Caco-2 (cell line): ENCODE data around the gene ARHGAP25. TPM values are rescaled to one million over a fixed set of nuclear protein-coding genes. Genes with fewer than 3 reads are reported as not detected.

Experiments
- BruUV-seq: library from RNA; stranded (reverse); fragments of 400-500 nt; replicated peaks from 2 replicates; lab custom pipeline; 2021; lab: Mats Ljungman, UMichigan
- CTCF ChIA-PET: fragments of 300-600 bp; sonication (Branson Sonifier 250); formaldehyde crosslinking; loops from one replicate; lab custom pipeline; 2022; ENCODE audit warnings: antibody characterized with exemption; lab: Charles Lee
- POLR2A ChIA-PET: fragments of 300-600 bp; sonication (Branson Sonifier 250); formaldehyde crosslinking; loops from one replicate; lab custom pipeline; 2022; ENCODE audit warnings: antibody characterized with exemption; lab: Charles Lee
- DNase-seq, 2 experiments: peaks; one replicate each; pipeline versions ENCODE4 v3.0.0 to v3.0.0-alpha.2; 2020 to 2022
- H3K27me3 ChIP-seq: replicated peaks from 2 replicates; pipeline ENCODE4 v1.6.0; 2011; ENCODE audit warnings: low read length; ENCODE audit not compliant: control insufficient read depth, insufficient read depth
- H3K36me3 ChIP-seq: 2 replicates; pipeline ENCODE4 v1.5.1; 2011; ENCODE audit warnings: low read length; ENCODE audit not compliant: control insufficient read depth, insufficient read depth
- H3K4me1 ChIP-seq: fragments of 250-450 bp; sonication (Bioruptor Pico); 2 replicates; pipeline ENCODE4 v1.5.1; 2020; ENCODE audit warnings: mild to moderate bottlenecking
- H3K4me3 ChIP-seq: 2 replicates; pipeline ENCODE4 v1.5.1; 2011; ENCODE audit warnings: low read depth, mild to moderate bottlenecking, control low read depth, low read length
- H3K9me3 ChIP-seq: fragments of 250-450 bp; sonication (Bioruptor Pico); 2 replicates; pipeline ENCODE4 v1.5.1; 2020; ENCODE audit warnings: mild to moderate bottlenecking, moderate library complexity
- H3K27ac Mint-ChIP-seq: one replicate; pipeline ENCODE4 v1.8.0; 2022; ENCODE audit warnings: mixed read lengths; ENCODE audit not compliant: unreplicated experiment
- H3K27me3 Mint-ChIP-seq: one replicate; pipeline ENCODE4 v1.8.0; 2022; ENCODE audit warnings: mixed read lengths; ENCODE audit not compliant: insufficient read depth, unreplicated experiment
- H3K36me3 Mint-ChIP-seq: one replicate; pipeline ENCODE4 v1.8.0; 2022; ENCODE audit warnings: mild to moderate bottlenecking, mixed read lengths; ENCODE audit not compliant: insufficient read depth, unreplicated experiment
- H3K4me1 Mint-ChIP-seq: one replicate; pipeline ENCODE4 v1.8.0; 2022; ENCODE audit warnings: low read depth, mixed read lengths; ENCODE audit not compliant: unreplicated experiment
- H3K4me3 Mint-ChIP-seq: one replicate; pipeline ENCODE4 v1.8.0; 2022; ENCODE audit warnings: mild to moderate bottlenecking, moderate library complexity, mixed read lengths; ENCODE audit not compliant: unreplicated experiment
- H3K9me3 Mint-ChIP-seq: one replicate; pipeline ENCODE4 v1.8.0; 2022; ENCODE audit warnings: mixed read lengths; ENCODE audit not compliant: unreplicated experiment
- intact Hi-C: fragments of 100-400 bp; cut with micrococcal nuclease; formaldehyde crosslinking; loops from one replicate; pipeline ENCODE4 v1.10.0; 2022; ENCODE audit not compliant: unreplicated experiment
- total RNA-seq: library from RNA; stranded (reverse); gene quantifications from 2 replicates; pipeline ENCODE4 v1.2.3, GENCODE V29; 2022
- TF ChIP-seq, protein P1 (sequence below), 2 experiments: fragments of 200-600 bp in 1 of 2; IDR thresholded peaks; 1 replicate in 1 of 2; 2 replicates in 1 of 2; pipeline versions ENCODE4 v1.5.1 to v1.8.0; 2011 to 2022; ENCODE audit warnings: antibody characterized with exemption in 1 of 2, control low read depth in 1 of 2, inconsistent platforms in 1 of 2, low read depth in 1 of 2, low read length in 1 of 2, mild to moderate bottlenecking in 1 of 2, moderate library complexity in 1 of 2; ENCODE audit not compliant: insufficient read depth in 1 of 2, severe bottlenecking in 1 of 2, unreplicated experiment in 1 of 2

Gene ARHGAP25
- total RNA-seq, 1 experiment from 2014 or later: 0.48 TPM

DNA sequence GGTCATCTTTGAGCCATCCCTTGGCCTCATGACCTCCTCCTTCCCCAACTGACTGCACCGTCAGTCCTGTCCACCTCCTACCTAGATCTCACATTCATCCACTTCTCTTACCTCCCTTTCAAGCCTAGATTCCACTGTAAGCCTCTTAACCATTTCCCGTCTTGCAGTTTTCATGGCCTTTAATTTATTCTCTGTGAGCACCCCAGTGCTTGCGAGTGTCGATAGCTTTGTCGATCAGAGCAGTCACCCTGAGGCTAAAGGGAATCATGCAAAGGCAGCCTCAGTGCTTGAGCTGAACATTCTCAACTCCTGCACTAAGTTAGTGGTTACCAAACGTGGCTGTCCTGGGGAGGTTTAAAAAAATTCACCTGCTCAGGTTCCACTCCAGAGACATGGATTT, 14.7 kb downstream of the ARHGAP25 start:
- Mint-ChIP-seq H3K9me3 (no peaks in the 10 kb centered on the region), H3K27me3 (peaks cover 6% of the 10 kb centered on the region), H3K27ac (no peak overlapping the region), H3K4me3 (no peak overlapping the region), H3K4me1 (no peaks in the 10 kb centered on the region), H3K36me3 (no peaks in the 10 kb centered on the region)
- CTCF ChIA-PET: interaction anchor here (0.6 to 0.7 kb wide), 2 partner anchors 104 to 770 kb away, joined by 3 read pairs; no protein-coding TSS in a partner anchor
- Histone ChIP-seq H3K4me1 (no peaks in the 10 kb centered on the region), H3K4me3 (no peak overlapping the region), H3K9me3 (no peaks in the 10 kb centered on the region), H3K27me3 (no peaks in the 10 kb centered on the region; the same call in 1 of the 2 replicates), H3K36me3 (no peaks in the 10 kb centered on the region)
- BruUV-seq: no TSS peak
- intact Hi-C loops: no loop called here
- POLR2A ChIA-PET: no interaction called here
- no peak for DNase-seq
- TF ChIP-seq, protein P1, sequence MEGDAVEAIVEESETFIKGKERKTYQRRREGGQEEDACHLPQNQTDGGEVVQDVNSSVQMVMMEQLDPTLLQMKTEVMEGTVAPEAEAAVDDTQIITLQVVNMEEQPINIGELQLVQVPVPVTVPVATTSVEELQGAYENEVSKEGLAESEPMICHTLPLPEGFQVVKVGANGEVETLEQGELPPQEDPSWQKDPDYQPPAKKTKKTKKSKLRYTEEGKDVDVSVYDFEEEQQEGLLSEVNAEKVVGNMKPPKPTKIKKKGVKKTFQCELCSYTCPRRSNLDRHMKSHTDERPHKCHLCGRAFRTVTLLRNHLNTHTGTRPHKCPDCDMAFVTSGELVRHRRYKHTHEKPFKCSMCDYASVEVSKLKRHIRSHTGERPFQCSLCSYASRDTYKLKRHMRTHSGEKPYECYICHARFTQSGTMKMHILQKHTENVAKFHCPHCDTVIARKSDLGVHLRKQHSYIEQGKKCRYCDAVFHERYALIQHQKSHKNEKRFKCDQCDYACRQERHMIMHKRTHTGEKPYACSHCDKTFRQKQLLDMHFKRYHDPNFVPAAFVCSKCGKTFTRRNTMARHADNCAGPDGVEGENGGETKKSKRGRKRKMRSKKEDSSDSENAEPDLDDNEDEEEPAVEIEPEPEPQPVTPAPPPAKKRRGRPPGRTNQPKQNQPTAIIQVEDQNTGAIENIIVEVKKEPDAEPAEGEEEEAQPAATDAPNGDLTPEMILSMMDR (IDR thresholded peaks at IDR 0.05; ENCODE audit: insufficient read depth in 1 of 2, low read depth in 1 of 2, low read length in 1 of 2, severe bottlenecking in 1 of 2, unreplicated experiment in 1 of 2): no peak

DNA sequence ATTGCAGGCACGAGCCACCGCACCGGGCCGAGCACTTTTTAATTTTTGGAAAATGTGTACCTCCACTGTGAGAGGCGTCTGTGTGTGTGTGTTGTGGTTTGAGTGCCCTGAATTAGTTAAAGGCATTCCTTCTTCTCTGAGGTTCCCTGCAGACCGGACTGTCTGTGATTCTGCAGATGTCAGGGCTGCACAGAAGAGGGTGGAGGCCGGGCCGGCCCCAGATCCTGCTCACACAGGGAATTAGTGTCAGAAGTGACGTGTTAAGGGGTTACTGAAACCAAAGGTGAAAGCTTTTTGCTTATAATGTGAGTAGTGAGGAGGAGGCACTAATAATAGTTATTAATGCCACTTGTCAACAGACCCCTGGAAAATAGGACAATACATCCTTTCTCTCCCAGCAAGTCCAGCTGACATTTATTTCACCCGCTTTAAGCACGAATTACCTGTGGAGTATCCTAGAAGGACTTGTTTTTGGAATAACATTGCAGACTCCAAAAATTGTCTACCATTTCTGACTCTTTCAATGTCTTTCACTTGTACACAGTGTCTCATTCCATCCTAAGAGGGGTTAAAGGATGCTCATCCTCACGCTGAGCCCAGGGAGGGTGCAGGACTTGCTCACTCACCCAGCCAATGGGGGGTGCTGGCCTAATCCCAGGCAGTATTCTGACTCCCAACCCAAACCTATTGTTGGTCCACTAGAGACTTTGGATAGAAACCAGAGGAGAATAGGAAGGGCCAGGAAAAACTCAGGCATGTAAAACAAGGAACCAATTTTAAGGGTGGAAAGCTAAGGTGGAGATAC, 16.2 kb downstream of the ARHGAP25 start:
- POLR2A ChIA-PET: no interaction called here
- no peaks in the 10 kb centered on the region for H3K36me3 ChIP-seq
- Mint-ChIP-seq H3K27ac (no peak overlapping the region), H3K27me3 (peaks cover 2% of the 10 kb centered on the region), H3K36me3 (no peaks in the 10 kb centered on the region), H3K9me3 (no peaks in the 10 kb centered on the region), H3K4me1 (no peaks in the 10 kb centered on the region), H3K4me3 (no peak overlapping the region)
- TF ChIP-seq, protein P1 (IDR thresholded peaks at IDR 0.05; ENCODE audit: insufficient read depth in 1 of 2, low read depth in 1 of 2, low read length in 1 of 2, severe bottlenecking in 1 of 2, unreplicated experiment in 1 of 2): no peak
- no peaks in the 10 kb centered on the region for H3K27me3 ChIP-seq
- CTCF ChIA-PET: interaction anchor here (0.7 to 1.4 kb wide), 9 partner anchors 14 to 287 kb away, joined by 3 to 19 read pairs (median 3); no protein-coding TSS in a partner anchor
- DNase-seq: no peak
- BruUV-seq: no TSS peak
- H3K4me1 ChIP-seq: no peaks in the 10 kb centered on the region
- H3K4me3 ChIP-seq: no peak overlapping the region
- intact Hi-C loops: loop anchor here (1.0 to 5.0 kb wide), 4 partner anchors 87 to 175 kb away; no protein-coding TSS in a partner anchor
- H3K9me3 ChIP-seq: no peaks in the 10 kb centered on the region

DNA sequence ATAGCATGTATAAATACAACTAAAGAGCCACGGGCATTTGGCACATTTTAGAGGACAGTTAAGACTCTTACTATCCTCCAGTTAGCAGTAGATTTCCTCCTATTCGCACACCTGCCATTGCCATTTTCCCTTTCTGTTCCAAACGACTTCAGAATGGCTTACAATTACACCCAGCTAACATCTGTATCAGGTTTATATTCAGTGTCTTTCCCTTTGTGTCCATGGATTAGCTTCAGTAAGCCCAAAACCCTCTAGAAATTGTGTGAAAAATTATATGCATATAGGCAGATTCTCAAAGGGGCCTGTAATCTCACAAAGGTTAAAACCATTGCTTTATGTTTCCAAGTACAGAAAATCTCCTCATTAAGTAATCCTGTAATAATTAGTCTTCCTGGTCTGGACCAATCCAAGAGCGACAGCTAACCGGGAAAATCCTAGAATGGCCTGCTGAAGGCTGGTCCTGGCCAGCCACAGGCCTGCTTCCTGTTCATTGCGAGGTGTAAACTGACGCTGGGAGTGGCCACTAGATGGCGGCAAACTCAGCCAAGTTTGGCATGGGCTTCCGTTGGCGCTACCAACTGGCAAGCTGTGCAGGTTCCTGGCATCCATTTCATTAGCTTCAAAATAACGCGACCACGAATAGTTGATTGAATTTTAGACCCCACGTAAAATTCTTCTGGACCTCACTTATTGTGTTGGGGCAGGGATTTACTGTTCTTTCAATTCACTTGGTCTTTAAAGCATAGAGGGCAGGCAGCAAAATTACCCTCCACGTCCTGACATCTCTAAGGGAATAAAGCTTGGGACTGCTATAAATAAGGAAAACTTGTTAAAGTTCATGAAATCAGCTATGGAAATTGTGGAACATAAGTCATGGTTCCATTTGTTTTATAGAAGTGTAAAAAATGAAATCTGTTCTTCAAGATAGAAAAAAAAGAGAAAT, 17.1 kb downstream of the ARHGAP25 start:
- H3K36me3 ChIP-seq: no peaks in the 10 kb centered on the region
- TF ChIP-seq, protein P1 (IDR thresholded peaks at IDR 0.05; ENCODE audit: insufficient read depth in 1 of 2, low read depth in 1 of 2, low read length in 1 of 2, severe bottlenecking in 1 of 2, unreplicated experiment in 1 of 2): peak; percentile 92 to 95
- no peak overlapping the region for H3K4me3 Mint-ChIP-seq
- H3K27me3 Mint-ChIP-seq: peaks cover 3% of the 10 kb centered on the region
- H3K4me3 ChIP-seq: no peak overlapping the region
- H3K36me3 Mint-ChIP-seq: no peaks in the 10 kb centered on the region
- intact Hi-C loops: loop anchor here (1.0 to 5.0 kb wide), 4 partner anchors 86 to 174 kb away; no protein-coding TSS in a partner anchor
- no peaks in the 10 kb centered on the region for H3K9me3 ChIP-seq
- BruUV-seq: no TSS peak
- H3K4me1 Mint-ChIP-seq: no peaks in the 10 kb centered on the region
- no peaks in the 10 kb centered on the region for H3K27me3 ChIP-seq
- no peaks in the 10 kb centered on the region for H3K9me3 Mint-ChIP-seq
- H3K4me1 ChIP-seq: no peaks in the 10 kb centered on the region
- no peak overlapping the region for H3K27ac Mint-ChIP-seq
- DNase-seq: peak; percentile 81 to 86
- ChIA-PET CTCF (interaction anchor here (0.7 to 2.1 kb wide), 12 partner anchors 10 to 288 kb away, joined by 3 to 19 read pairs (median 3); no protein-coding TSS in a partner anchor), POLR2A (no interaction called here)
